GM23338 (cell line): ENCODE data around the gene ADGRG1. TPM values are rescaled to one million over a fixed set of nuclear protein-coding genes. Genes with fewer than 3 reads are reported as not detected.

ENCODE experiments used
- ATAC-seq: fragments of 200-7000 bp; cut with Tn5 transposase; 3 replicates; pipeline ENCODE4 v1.9.1; 2020
- DNase-seq: peaks from one replicate; pipeline ENCODE4 v3.0.0-alpha.2; 2015; ENCODE audit warnings: low spot score
- H2AFZ ChIP-seq: fragments of 200-600 bp; sonication (generic); 2 replicates; pipeline ENCODE4 v1.8.0; 2016; ENCODE audit warnings: antibody characterized with exemption, mild to moderate bottlenecking, moderate library complexity
- H3F3A ChIP-seq: fragments of 200-600 bp; sonication (generic); replicated peaks from 2 replicates; pipeline ENCODE4 v1.8.0; 2017; ENCODE audit warnings: antibody characterized with exemption, mixed run types, low read depth
- H3K27ac ChIP-seq: fragments of 200-600 bp; sonication (generic); 2 replicates; pipeline ENCODE4 v1.6.1; 2016; ENCODE audit warnings: low read depth
- H3K27me3 ChIP-seq: fragments of 200-600 bp; sonication (generic); 2 replicates; pipeline ENCODE4 v1.8.0; 2016; ENCODE audit warnings: mild to moderate bottlenecking, mixed run types, moderate library complexity; ENCODE audit not compliant: insufficient read depth
- H3K36me3 ChIP-seq: fragments of 200-600 bp; sonication (generic); 2 replicates; pipeline ENCODE4 v1.8.0; 2016; ENCODE audit warnings: mild to moderate bottlenecking; ENCODE audit not compliant: insufficient read depth
- H3K4me1 ChIP-seq: fragments of 200-600 bp; sonication (generic); 2 replicates; pipeline ENCODE4 v1.8.0; 2016; ENCODE audit warnings: mild to moderate bottlenecking, moderate library complexity; ENCODE audit not compliant: insufficient read depth
- H3K4me2 ChIP-seq: fragments of 200-600 bp; sonication (generic); 2 replicates; pipeline ENCODE4 v1.7.1; 2017; ENCODE audit warnings: mixed run types
- H3K4me3 ChIP-seq: fragments of 200-600 bp; sonication (generic); 2 replicates; pipeline ENCODE4 v1.6.1; 2016; ENCODE audit warnings: mixed run types
- H3K79me2 ChIP-seq: fragments of 200-600 bp; sonication (generic); replicated peaks from 2 replicates; pipeline ENCODE4 v1.8.0; 2017; ENCODE audit warnings: mild to moderate bottlenecking; ENCODE audit not compliant: insufficient read depth
- H3K9me2 ChIP-seq: fragments of 200-600 bp; sonication (generic); 2 replicates; pipeline ENCODE4 v1.8.0; 2017; ENCODE audit not compliant: insufficient read depth
- H4K20me1 ChIP-seq: fragments of 200-600 bp; sonication (generic); replicated peaks from 2 replicates; pipeline ENCODE4 v1.8.0; 2017; ENCODE audit warnings: mild to moderate bottlenecking; ENCODE audit not compliant: insufficient read depth
- H3K27ac Mint-ChIP-seq: 2 replicates; pipeline ENCODE4 v1.8.0; 2020; ENCODE audit warnings: inconsistent platforms, mild to moderate bottlenecking, moderate library complexity, mixed read lengths
- H3K27me3 Mint-ChIP-seq: 3 replicates; pipeline ENCODE4 v1.8.0; 2022; ENCODE audit warnings: low read depth, mild to moderate bottlenecking, moderate library complexity, mixed read lengths, inconsistent platforms; ENCODE audit not compliant: insufficient read depth, poor library complexity
- H3K36me3 Mint-ChIP-seq: 3 replicates; pipeline ENCODE4 v1.8.0; 2021; ENCODE audit warnings: low read depth, mild to moderate bottlenecking, inconsistent platforms, moderate library complexity, mixed read lengths
- H3K4me1 Mint-ChIP-seq: 3 replicates; pipeline ENCODE4 v1.8.0; 2020; ENCODE audit warnings: mild to moderate bottlenecking, inconsistent platforms, mixed read lengths
- H3K4me3 Mint-ChIP-seq: 3 replicates; pipeline ENCODE4 v1.8.0; 2021; ENCODE audit warnings: moderate library complexity, mild to moderate bottlenecking, inconsistent platforms, mixed read lengths
- H3K9me3 Mint-ChIP-seq: 3 replicates; pipeline ENCODE4 v1.8.0; 2020; ENCODE audit warnings: moderate library complexity, mild to moderate bottlenecking, inconsistent platforms, mixed read lengths
- CREB1 ChIP-seq: fragments of 250-450 bp; sonication (Bioruptor Pico); IDR thresholded peaks from 2 replicates; pipeline ENCODE4 v1.5.0; 2020; ENCODE audit warnings: low read depth, mild to moderate bottlenecking, moderate library complexity
- ETS1 ChIP-seq: IDR thresholded peaks from 2 replicates; pipeline ENCODE4 v1.6.1; 2016; ENCODE audit warnings: antibody characterized with exemption
- EZH2 ChIP-seq: fragments of 200-600 bp; sonication (generic); IDR thresholded peaks from one replicate; pipeline ENCODE4 v1.8.0; 2017; ENCODE audit warnings: antibody characterized with exemption, mild to moderate bottlenecking, low read depth; ENCODE audit not compliant: unreplicated experiment
- EZH2phosphoT487 ChIP-seq: fragments of 200-600 bp; sonication (generic); IDR thresholded peaks from one replicate; pipeline ENCODE4 v1.8.1; 2018; ENCODE audit warnings: antibody characterized with exemption; ENCODE audit not compliant: unreplicated experiment
- JUNB ChIP-seq: IDR thresholded peaks from one replicate; pipeline ENCODE4 v1.6.1; 2016; ENCODE audit warnings: antibody characterized with exemption; ENCODE audit not compliant: unreplicated experiment
- NANOG ChIP-seq: IDR thresholded peaks from 2 replicates; pipeline ENCODE4 v1.6.1; 2016; ENCODE audit warnings: antibody characterized with exemption, borderline replicate concordance
- POLR2AphosphoS5 ChIP-seq: IDR thresholded peaks from 2 replicates; pipeline ENCODE4 v1.6.1; 2016; ENCODE audit warnings: antibody characterized with exemption, low read depth
- REST ChIP-seq: IDR thresholded peaks from one replicate; pipeline ENCODE4 v1.6.1; 2018; ENCODE audit warnings: antibody characterized with exemption; ENCODE audit not compliant: unreplicated experiment
- ZNF114 ChIP-seq: fragments of 250-450 bp; sonication (Bioruptor Pico); IDR thresholded peaks from 2 replicates; pipeline ENCODE4 v1.5.0; 2020; ENCODE audit warnings: mild to moderate bottlenecking, moderate library complexity
- ZNF331 ChIP-seq: fragments of 250-450 bp; sonication (Bioruptor Pico); IDR thresholded peaks from 2 replicates; pipeline ENCODE4 v1.5.0; 2020; ENCODE audit warnings: low read depth, mild to moderate bottlenecking, moderate library complexity
- polyA plus RNA-seq: library from polyadenylated mRNA; unstranded; fragments of >200 nt; fragmentation: Nextera tagmentation; extraction: Ambion mirVana; gene quantifications from 2 replicates; pipeline ENCODE4 v1.2.1, GENCODE V29; 2016
- total RNA-seq: library from RNA; depleted of rRNA; stranded (reverse); fragments of >200 nt; shearing (Covaris generic); gene quantifications from 2 replicates; pipeline ENCODE4 v1.2.3, GENCODE V29; 2014
- TF ChIP-seq, protein P1 (sequence below), 2 experiments: fragments of 200-600 bp in 1 of 2; sonication (generic) in 1 of 2; conservative IDR thresholded peaks; 2 replicates each; pipeline versions ENCODE4 v1.5.1 to v1.6.1; 2016 to 2017; ENCODE audit warnings: antibody characterized with exemption in 2 of 2, low read depth in 2 of 2, mild to moderate bottlenecking in 2 of 2, moderate library complexity in 1 of 2

ADGRG1 gene
- total and polyA plus RNA-seq, 2 experiments from 2014 or later, result 0.14 to 0.47 TPM

GRCh38 chr16:57623251-57624043 is 5.0 kb upstream of the ADGRG1 start (continued):
- TF ChIP-seq REST (no peak), ZNF114 (CRISPR knock-in tag) (no peak), NANOG (no peak), EZH2phosphoT487 (no peak), EZH2 (no peak), CREB1 (CRISPR knock-in tag) (no peak), ZNF331 (CRISPR knock-in tag) (no peak), JUNB (no peak), ETS1 (no peak)

DNA sequence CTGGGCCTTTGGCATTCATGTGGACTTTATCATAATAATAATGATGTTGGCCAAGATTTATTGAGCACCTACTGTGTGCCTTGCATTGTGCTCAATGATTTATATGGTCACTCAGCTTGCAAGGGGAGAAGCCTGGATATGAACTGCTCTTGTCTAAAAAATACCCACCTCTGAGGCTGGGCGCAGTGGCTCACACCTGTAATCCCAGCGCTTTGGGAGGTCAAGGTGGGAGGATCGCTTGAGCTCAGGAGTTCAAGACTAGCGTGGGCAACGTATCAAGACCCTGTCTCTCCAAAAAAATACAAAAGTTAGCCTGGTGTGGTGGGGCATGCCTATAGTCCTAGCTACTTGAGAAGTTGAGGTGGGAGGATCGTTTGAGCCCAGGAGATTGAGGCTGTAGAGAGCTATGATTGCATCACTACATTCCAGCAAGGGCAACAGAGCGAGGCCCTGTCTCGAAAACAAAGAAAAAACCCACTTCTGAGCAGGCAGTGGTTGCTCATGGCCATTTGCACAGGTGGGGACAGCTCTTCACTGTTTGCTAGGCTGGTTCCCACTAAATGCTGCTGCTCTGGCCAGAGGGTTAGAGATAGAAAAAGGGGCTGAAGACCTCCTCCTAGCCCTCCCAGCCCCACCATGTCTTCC is 4.3 kb upstream of the ADGRG1 start:
- no peak for DNase-seq
- H3K4me1 ChIP-seq, result 0 out of 2 replicates have a peak, but pooled peaks cover 5% of the 10 kb centered on the region
- no peak overlapping the region for H3K27ac ChIP-seq
- no peak for ATAC-seq
- H3K4me2 ChIP-seq, result no peak overlapping the region
- Mint-ChIP-seq H3K4me3 (no peak overlapping the region), H3K36me3 (no peaks in the 10 kb centered on the region), H3K27me3 (peaks cover 24% of the 10 kb centered on the region), H3K4me1 (peaks cover 67% of the 10 kb centered on the region), H3K9me3 (no peaks in the 10 kb centered on the region), H3K27ac (no peak overlapping the region)
- no peak overlapping the region for H3K4me3 ChIP-seq
- H3K27me3 ChIP-seq, result no peaks in the 10 kb centered on the region
- H3K9me2 ChIP-seq, result no peaks in the 10 kb centered on the region
- H3K36me3 ChIP-seq, result no peaks in the 10 kb centered on the region
- H3F3A ChIP-seq, result no peaks in the 10 kb centered on the region
- no peaks in the 10 kb centered on the region for H3K79me2 ChIP-seq
- no peaks in the 10 kb centered on the region for H4K20me1 ChIP-seq
- no peak overlapping the region; the same call in 1 of the 2 replicates for H2AFZ ChIP-seq
- TF ChIP-seq POLR2AphosphoS5 (no peak), NANOG (no peak), EZH2phosphoT487 (no peak), ETS1 (no peak), JUNB (no peak), CREB1 (CRISPR knock-in tag) (no peak), ZNF331 (CRISPR knock-in tag) (no peak), EZH2 (no peak)
- TF ChIP-seq, protein P1, sequence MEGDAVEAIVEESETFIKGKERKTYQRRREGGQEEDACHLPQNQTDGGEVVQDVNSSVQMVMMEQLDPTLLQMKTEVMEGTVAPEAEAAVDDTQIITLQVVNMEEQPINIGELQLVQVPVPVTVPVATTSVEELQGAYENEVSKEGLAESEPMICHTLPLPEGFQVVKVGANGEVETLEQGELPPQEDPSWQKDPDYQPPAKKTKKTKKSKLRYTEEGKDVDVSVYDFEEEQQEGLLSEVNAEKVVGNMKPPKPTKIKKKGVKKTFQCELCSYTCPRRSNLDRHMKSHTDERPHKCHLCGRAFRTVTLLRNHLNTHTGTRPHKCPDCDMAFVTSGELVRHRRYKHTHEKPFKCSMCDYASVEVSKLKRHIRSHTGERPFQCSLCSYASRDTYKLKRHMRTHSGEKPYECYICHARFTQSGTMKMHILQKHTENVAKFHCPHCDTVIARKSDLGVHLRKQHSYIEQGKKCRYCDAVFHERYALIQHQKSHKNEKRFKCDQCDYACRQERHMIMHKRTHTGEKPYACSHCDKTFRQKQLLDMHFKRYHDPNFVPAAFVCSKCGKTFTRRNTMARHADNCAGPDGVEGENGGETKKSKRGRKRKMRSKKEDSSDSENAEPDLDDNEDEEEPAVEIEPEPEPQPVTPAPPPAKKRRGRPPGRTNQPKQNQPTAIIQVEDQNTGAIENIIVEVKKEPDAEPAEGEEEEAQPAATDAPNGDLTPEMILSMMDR (conservative IDR thresholded peaks at IDR 0.05; ENCODE audit: low read depth in 2 of 2), result no peak
